Measurements from ENCODE around the gene LONRF2. TPM values are rescaled to one million over a fixed set of nuclear protein-coding genes. Genes with fewer than 3 reads are reported as not detected.

The LONRF2 gene
- total RNA-seq, 1 experiment from 2014 or later: 1.6 TPM

DNA sequence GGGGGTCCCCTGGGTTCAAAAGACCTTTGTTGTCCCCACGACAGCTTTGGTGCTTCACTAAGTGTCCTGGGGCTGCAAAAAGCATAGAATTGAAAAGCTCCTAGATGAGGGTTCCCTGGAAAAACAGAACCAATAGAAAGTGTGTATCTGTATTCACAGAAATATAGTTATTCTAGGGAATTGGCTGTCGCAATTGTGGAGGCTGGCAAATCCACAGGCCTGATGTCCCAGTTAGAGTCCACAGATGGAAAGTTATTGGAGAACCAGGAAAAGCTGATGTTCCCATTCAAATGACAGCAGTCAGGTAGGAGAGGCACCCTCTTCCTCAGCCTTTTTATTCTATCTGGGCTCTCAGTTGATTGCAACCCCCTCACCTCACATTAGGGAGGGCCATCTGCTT is 65.5 kb downstream of the LONRF2 start:
- H3K27ac ChIP-seq (ENCODE audit: low read depth, low read length): no peak overlapping the region
- ATAC-seq (no peak), DNase-seq (ENCODE audit: low read depth, low spot score) (no peak)
- ChIA-PET POLR2A (no interaction called here), RAD21 (ENCODE audit: low non-redundant PET in 1 of 2, low total read pairs in 2 of 2, uncharacterized antibody in 2 of 2, unreplicated experiment in 2 of 2) (no interaction called here), CTCF (no interaction called here)
- intact Hi-C loops (cut with micrococcal nuclease): no loop called here
- no peaks in the 10 kb centered on the region for H3K79me2 ChIP-seq (ENCODE audit: insufficient read depth, low read length)
- H3K9ac ChIP-seq (ENCODE audit: low read length): no peak overlapping the region
- H3K27me3 ChIP-seq (ENCODE audit: insufficient read depth, low read length): no peaks in the 10 kb centered on the region
- no peaks in the 10 kb centered on the region for H3K4me1 ChIP-seq (ENCODE audit: control insufficient read depth in 1 of 2, insufficient read depth in 2 of 2, low read length in 2 of 2)
- no peak overlapping the region for H3K4me2 ChIP-seq (ENCODE audit: low read length)
- no TSS peak for BruUV-seq (replicated peaks)
- no peaks in the 10 kb centered on the region for H4K20me1 ChIP-seq (ENCODE audit: insufficient read depth)
- H3K4me3 ChIP-seq (replicated peaks in 1 of 2; ENCODE audit: low read depth in 1 of 2, low read length in 2 of 2): no peak overlapping the region
- no peaks in the 10 kb centered on the region for H3K9me2 ChIP-seq (ENCODE audit: insufficient read depth)
- no peak for TF ChIP-seq CEBPB (IDR thresholded peaks at IDR 0.05; ENCODE audit: low read depth)
- no peak for TF ChIP-seq CBX3 (IDR thresholded peaks at IDR 0.05; ENCODE audit: low read depth)
- TF ChIP-seq RAD21 (IDR thresholded peaks at IDR 0.05; ENCODE audit: low read depth): no peak
- TF ChIP-seq YY1 (IDR thresholded peaks at IDR 0.05; ENCODE audit: extremely low read depth, insufficient replicate concordance, low read depth, low read length): no peak
- TF ChIP-seq FOSL1 (IDR thresholded peaks at IDR 0.05; ENCODE audit: low read depth): no peak
- TF ChIP-seq POLR2A (IDR thresholded peaks at IDR 0.05; ENCODE audit: borderline replicate concordance, extremely low read depth, insufficient read depth, insufficient read length): no peak
- TF ChIP-seq ZNF274 (IDR thresholded peaks at IDR 0.05; ENCODE audit: low read depth, low read length): no peak
- no peak for TF ChIP-seq EZH2 (IDR thresholded peaks at IDR 0.05)
- TF ChIP-seq EZH2phosphoT487 (IDR thresholded peaks at IDR 0.05; ENCODE audit: borderline replicate concordance): no peak
- TF ChIP-seq, protein P1, sequence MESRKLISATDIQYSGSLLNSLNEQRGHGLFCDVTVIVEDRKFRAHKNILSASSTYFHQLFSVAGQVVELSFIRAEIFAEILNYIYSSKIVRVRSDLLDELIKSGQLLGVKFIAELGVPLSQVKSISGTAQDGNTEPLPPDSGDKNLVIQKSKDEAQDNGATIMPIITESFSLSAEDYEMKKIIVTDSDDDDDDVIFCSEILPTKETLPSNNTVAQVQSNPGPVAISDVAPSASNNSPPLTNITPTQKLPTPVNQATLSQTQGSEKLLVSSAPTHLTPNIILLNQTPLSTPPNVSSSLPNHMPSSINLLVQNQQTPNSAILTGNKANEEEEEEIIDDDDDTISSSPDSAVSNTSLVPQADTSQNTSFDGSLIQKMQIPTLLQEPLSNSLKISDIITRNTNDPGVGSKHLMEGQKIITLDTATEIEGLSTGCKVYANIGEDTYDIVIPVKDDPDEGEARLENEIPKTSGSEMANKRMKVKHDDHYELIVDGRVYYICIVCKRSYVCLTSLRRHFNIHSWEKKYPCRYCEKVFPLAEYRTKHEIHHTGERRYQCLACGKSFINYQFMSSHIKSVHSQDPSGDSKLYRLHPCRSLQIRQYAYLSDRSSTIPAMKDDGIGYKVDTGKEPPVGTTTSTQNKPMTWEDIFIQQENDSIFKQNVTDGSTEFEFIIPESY (IDR thresholded peaks at IDR 0.05; ENCODE audit: extremely low read depth, insufficient replicate concordance, low read length): no peak
- no peak for TF ChIP-seq SP1 (IDR thresholded peaks at IDR 0.05; ENCODE audit: low read depth)
- TF ChIP-seq, protein P2, sequence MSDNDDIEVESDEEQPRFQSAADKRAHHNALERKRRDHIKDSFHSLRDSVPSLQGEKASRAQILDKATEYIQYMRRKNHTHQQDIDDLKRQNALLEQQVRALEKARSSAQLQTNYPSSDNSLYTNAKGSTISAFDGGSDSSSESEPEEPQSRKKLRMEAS (IDR thresholded peaks at IDR 0.05): no peak
- H2AFZ ChIP-seq (ENCODE audit: low read depth, low read length, poor library complexity, severe bottlenecking): no peak overlapping the region
- H3K9me3 ChIP-seq (ENCODE audit: control insufficient read depth in 1 of 2, insufficient read depth in 1 of 2, low read depth in 1 of 2, low read length in 2 of 2): no peaks in the 10 kb centered on the region
- H3K36me3 ChIP-seq (ENCODE audit: control insufficient read depth in 1 of 2, insufficient read depth in 2 of 2, low read length in 2 of 2): no peaks in the 10 kb centered on the region

All from HCT116 (cell line).